Skeletal muscle satellite cell (primary cell): ENCODE results near the gene USP20.

Source experiments
- H3K27me3 ChIP-seq: 2 replicates; pipeline ENCODE4 v1.7.0; 2013; ENCODE audit warnings: low read length; ENCODE audit not compliant: control insufficient read depth, insufficient read depth
- H3K36me3 ChIP-seq: 2 replicates; pipeline ENCODE4 v1.7.0; 2013; ENCODE audit warnings: mild to moderate bottlenecking, control low read depth, low read length; ENCODE audit not compliant: insufficient read depth
- H3K4me1 ChIP-seq: 2 replicates; pipeline ENCODE4 v1.7.0; 2013; ENCODE audit warnings: low read length; ENCODE audit not compliant: control insufficient read depth, insufficient read depth
- H3K4me2 ChIP-seq: 2 replicates; pipeline ENCODE4 v1.7.0; 2013; ENCODE audit warnings: mild to moderate bottlenecking, low read length
- H3K4me3 ChIP-seq: 2 replicates; pipeline ENCODE4 v1.7.0; 2013; ENCODE audit warnings: low read length
- H3K9ac ChIP-seq: 2 replicates; pipeline ENCODE4 v1.7.0; 2013; ENCODE audit warnings: mild to moderate bottlenecking, low read depth, low read length, moderate library complexity
- H3K9me3 ChIP-seq: replicated peaks from 2 replicates; pipeline ENCODE4 v1.7.0; 2013; ENCODE audit warnings: mild to moderate bottlenecking, control low read depth, low read length

Gene USP20

DNA sequence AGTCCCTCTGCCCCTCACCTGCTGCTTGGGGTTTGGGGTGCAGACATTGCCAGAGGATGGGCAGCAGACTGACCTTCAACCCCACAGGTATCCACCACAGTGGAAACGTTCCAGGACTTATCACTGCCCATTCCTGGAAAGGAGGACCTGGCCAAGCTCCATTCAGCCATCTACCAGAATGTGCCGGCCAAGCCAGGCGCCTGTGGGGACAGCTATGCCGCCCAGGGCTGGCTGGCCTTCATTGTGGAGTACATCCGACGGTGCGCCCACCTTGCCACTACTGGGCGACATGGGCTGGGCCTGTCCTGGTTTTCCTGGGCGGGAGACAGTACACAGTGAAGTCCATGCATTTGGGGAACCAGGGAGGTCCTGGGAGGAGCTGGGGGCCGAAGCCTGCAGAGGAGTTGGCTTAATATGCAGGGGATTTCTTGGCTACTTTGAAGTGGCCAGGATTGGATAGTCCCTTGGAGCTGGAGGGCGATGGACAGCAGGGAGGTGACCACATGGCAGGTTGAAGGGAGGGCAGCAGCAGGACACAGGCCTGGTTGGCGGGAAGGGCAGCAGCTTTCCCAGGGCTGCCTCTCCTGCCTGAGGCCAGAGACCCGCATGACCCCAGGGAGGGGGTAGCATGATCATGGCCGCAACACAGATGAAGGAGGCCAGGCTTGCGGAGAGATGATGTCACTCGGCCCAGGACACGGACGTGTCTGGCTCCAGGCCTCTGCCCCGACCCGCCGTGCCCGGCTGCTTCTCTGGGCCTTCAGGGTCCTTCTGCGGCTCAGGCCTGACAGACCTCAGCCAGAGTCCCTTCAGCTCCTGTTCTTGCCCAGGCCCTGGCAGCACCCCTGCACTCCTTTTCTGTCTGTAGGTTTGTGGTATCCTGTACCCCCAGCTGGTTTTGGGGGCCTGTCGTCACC is 34.6 kb downstream of the USP20 start:
- Histone ChIP-seq H3K4me1 (no peaks in the 10 kb centered on the region), H3K4me3 (no peak overlapping the region), H3K4me2 (no peak overlapping the region), H3K9me3 (no peaks in the 10 kb centered on the region), H3K27me3 (no peaks in the 10 kb centered on the region), H3K36me3 (peaks cover 13% of the 10 kb centered on the region), H3K9ac (no peak overlapping the region)

DNA sequence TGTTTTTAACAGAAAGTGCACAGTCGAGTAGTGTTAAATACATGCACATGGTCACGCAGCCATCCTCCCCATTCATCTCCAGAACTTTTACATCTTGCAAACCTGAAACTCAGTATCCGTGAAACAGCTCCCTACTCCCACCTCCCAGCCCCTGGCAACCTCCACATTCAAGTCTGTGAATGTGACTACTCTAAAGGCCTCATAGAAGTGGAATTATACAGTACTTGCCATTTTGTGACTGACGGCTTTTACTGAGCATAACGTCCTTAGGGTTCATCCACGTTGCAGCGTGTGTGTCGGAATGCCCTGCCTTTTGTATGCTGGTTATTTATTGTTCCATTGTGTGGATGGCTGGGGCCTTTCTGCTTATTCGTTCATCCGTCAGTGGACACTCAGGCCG is 35.8 kb downstream of the USP20 start:
- H3K36me3 ChIP-seq, result peaks cover 14% of the 10 kb centered on the region
- H3K9me3 ChIP-seq, result no peaks in the 10 kb centered on the region
- no peaks in the 10 kb centered on the region for H3K27me3 ChIP-seq
- H3K4me1 ChIP-seq, result no peaks in the 10 kb centered on the region
- H3K4me2 ChIP-seq, result no peak overlapping the region
- no peak overlapping the region for H3K4me3 ChIP-seq
- no peak overlapping the region for H3K9ac ChIP-seq

DNA sequence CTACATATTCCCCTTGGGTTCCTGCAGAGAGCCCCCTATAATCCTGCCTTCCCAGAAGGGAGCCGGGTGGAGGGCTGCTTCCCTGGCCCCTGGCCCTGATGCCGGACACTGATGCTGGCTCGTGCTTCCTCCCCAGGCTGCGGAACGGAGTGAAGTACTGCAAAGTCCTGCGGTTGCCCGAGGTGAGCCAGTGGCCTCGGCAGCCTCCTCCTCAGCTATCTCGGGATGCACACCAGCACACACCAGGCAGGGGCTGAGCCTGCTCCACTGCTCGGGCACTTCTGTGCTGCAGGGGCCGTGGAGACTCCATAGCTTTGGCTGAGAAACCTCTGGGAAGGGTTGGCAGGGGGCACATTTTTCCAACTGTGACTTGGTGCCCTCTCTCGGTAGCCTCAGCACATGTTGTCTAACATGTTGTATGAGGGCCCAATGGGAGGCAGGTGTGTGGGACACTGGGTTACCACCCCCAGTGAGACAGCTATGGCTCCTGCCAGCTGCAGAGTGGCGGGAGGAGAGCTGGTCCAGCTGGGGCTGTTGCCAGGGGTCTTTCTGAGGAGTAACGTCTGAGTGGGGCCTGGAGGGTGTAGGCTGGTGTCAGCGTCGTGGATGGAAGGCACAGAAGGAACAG is 38.4 kb downstream of the USP20 start:
- H3K4me1 ChIP-seq, result no peaks in the 10 kb centered on the region
- no peak overlapping the region for H3K9ac ChIP-seq
- H3K36me3 ChIP-seq, result peaks cover 11% of the 10 kb centered on the region
- no peak overlapping the region for H3K4me2 ChIP-seq
- H3K27me3 ChIP-seq, result no peaks in the 10 kb centered on the region
- no peak overlapping the region for H3K4me3 ChIP-seq
- H3K9me3 ChIP-seq, result no peaks in the 10 kb centered on the region

DNA sequence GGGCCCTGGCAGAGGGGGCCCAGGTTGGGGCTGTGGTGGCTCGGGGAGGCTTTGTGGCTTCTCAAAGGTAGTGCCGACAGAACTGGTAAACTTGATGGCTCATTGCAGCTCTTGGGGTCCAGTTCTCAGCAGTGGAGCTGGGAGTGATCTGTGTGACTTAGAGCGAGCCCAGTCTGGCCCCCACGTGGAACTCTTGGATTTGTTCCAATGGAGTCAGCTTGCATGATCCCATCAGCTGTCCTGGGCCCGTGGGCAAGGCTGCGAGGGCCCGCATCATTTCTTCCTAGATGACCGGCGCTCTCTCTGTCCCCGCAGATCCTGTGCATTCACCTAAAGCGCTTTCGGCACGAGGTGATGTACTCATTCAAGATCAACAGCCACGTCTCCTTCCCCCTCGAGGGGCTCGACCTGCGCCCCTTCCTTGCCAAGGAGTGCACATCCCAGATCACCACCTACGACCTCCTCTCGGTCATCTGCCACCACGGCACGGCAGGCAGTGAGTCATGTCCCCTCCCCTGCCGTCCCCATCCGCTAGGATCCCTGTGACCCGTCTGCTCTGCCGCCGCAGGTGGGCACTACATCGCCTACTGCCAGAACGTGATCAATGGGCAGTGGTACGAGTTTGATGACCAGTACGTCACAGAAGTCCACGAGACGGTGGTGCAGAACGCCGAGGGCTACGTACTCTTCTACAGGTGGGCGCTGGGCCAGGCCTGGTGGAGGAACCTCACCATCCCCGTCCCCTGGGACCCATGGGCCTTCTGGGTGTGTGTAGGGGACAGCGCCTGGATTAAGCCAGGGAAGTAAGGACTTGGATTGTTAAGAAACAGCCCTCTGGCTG is 39.2 kb downstream of the USP20 start:
- Histone ChIP-seq H3K27me3 (no peaks in the 10 kb centered on the region), H3K4me3 (no peak overlapping the region), H3K4me1 (no peaks in the 10 kb centered on the region), H3K4me2 (no peak overlapping the region), H3K9ac (no peak overlapping the region), H3K9me3 (no peaks in the 10 kb centered on the region), H3K36me3 (peaks cover 13% of the 10 kb centered on the region)

DNA sequence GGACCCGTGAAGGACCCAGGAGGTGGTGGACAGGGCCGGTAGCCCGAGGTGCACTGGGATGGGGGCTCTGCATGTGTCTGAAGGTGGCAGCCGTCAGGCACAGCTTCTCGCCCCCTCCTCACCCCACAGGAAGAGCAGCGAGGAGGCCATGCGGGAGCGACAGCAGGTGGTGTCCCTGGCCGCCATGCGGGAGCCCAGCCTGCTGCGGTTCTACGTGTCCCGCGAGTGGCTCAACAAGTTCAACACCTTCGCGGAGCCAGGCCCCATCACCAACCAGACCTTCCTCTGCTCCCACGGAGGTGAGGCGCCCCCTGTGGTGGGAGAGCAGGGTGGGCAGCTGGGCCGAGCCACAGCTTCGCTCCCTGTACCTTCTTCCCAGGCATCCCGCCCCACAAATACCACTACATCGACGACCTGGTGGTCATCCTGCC is 39.9 kb downstream of the USP20 start:
- H3K4me1 ChIP-seq, result no peaks in the 10 kb centered on the region
- H3K36me3 ChIP-seq, result peaks cover 20% of the 10 kb centered on the region
- H3K9ac ChIP-seq, result no peak overlapping the region
- H3K9me3 ChIP-seq, result no peaks in the 10 kb centered on the region
- no peak overlapping the region for H3K4me2 ChIP-seq
- no peak overlapping the region for H3K4me3 ChIP-seq
- H3K27me3 ChIP-seq, result no peaks in the 10 kb centered on the region

- no peaks in the 10 kb centered on the region for H3K9me3 ChIP-seq
- no peak overlapping the region for H3K4me3 ChIP-seq
- no peak overlapping the region for H3K4me2 ChIP-seq
- H3K36me3 ChIP-seq, result peaks cover 22% of the 10 kb centered on the region
- H3K9ac ChIP-seq, result no peak overlapping the region
- no peaks in the 10 kb centered on the region for H3K4me1 ChIP-seq
- H3K27me3 ChIP-seq, result no peaks in the 10 kb centered on the region
Measured at GRCh38 chr9:129875687-129876395, 40.6 kb downstream of the USP20 start.

DNA sequence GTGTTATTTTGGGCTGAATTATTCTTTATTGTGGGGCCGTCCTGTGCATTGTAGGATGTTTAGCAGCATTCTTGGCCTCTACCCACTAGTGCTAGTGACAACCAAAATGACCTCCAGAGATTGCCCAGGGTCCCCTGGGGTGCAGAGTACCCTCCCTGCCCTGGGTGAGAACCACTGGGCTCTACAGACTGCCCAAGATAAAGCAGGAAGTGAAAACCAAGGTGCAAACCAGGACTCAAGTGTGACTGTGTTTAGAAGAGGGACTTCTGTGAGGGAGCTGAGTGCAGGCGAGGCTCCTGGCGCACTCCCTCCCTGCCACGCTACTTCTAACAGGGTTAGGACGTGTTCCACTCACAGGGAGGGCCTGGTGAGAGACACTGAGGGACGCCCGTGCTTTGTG is 41.6 kb downstream of the USP20 start:
- peaks cover 22% of the 10 kb centered on the region for H3K36me3 ChIP-seq
- H3K9me3 ChIP-seq, result no peaks in the 10 kb centered on the region
- no peak overlapping the region for H3K9ac ChIP-seq
- no peak overlapping the region for H3K4me3 ChIP-seq
- no peaks in the 10 kb centered on the region for H3K4me1 ChIP-seq
- H3K4me2 ChIP-seq, result no peak overlapping the region
- no peaks in the 10 kb centered on the region for H3K27me3 ChIP-seq

- Histone ChIP-seq H3K36me3 (peaks cover 25% of the 10 kb centered on the region), H3K27me3 (no peaks in the 10 kb centered on the region), H3K4me2 (no peak overlapping the region), H3K9me3 (no peaks in the 10 kb centered on the region), H3K4me3 (no peak overlapping the region), H3K4me1 (no peaks in the 10 kb centered on the region), H3K9ac (no peak overlapping the region)
Measured at GRCh38 chr9:129878291-129878690, 43.0 kb downstream of the USP20 start.

- H3K4me3 ChIP-seq, result no peak overlapping the region
- H3K4me1 ChIP-seq, result peaks cover 3% of the 10 kb centered on the region
- H3K27me3 ChIP-seq, result no peaks in the 10 kb centered on the region
- H3K9ac ChIP-seq, result no peak overlapping the region
- no peak overlapping the region for H3K4me2 ChIP-seq
- peaks cover 25% of the 10 kb centered on the region for H3K36me3 ChIP-seq
- no peaks in the 10 kb centered on the region for H3K9me3 ChIP-seq
Measured at GRCh38 chr9:129879103-129879699, 43.9 kb downstream of the USP20 start.

DNA sequence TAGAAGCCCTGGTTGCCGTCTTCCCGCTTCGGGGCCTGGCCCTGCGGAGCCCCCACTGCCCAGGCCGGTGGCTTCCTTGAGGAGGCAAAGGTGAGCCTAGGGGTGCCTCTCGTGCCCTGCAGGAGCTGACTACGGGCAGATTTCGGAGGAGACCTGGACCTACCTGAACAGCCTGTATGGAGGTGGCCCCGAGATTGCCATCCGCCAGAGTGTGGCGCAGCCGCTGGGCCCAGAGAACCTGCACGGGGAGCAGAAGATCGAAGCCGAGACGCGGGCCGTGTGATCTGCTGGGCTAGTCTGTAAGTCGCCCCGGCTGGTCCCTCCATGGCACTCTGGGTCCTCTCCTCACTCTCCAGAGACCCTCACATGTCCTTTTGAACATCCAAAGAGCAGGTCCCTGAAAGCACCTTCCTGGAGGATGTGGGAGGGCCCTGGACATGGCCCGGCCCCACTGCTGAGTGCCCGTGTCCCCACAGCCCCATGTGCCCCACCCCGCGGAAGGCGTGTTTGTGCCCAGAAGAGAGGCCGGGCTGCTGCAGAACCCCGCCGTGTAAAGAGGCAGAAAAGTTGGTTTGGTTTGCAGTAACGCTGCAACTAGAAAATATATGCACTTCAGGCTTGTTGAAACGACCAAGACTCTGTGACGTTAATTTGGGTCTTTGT is 44.9 kb downstream of the USP20 start:
- Histone ChIP-seq H3K4me3 (no peak overlapping the region), H3K36me3 (peaks cover 20% of the 10 kb centered on the region), H3K9ac (no peak overlapping the region)

More for the DNA sequence above, 44.9 kb downstream of the USP20 start:
- no peak overlapping the region for H3K4me2 ChIP-seq
- peaks cover 13% of the 10 kb centered on the region for H3K4me1 ChIP-seq
- H3K9me3 ChIP-seq, result no peaks in the 10 kb centered on the region
- H3K27me3 ChIP-seq, result no peaks in the 10 kb centered on the region
